Stimulated activated CD4-positive, alpha-beta T cell treated with anti-CD3 and anti-CD28 coated beads, TNF-alpha, amount 100 ng/mL, for 1 hour (primary cell): Measurements from ENCODE around the gene ZDHHC1.
"Not testable (repeated sequence)": the region's sequence is repeated elsewhere in the genome, so short reads cannot be mapped to it uniquely, and the experiment has no call there.

Experiments used
- DNase-seq, 3 donors: peaks; one replicate each; pipeline ENCODE4 v3.0.0-alpha.2; 2020; ENCODE audit warnings: low read depth in 3 of 3, low spot score in 1 of 3

The ZDHHC1 gene

DNA sequence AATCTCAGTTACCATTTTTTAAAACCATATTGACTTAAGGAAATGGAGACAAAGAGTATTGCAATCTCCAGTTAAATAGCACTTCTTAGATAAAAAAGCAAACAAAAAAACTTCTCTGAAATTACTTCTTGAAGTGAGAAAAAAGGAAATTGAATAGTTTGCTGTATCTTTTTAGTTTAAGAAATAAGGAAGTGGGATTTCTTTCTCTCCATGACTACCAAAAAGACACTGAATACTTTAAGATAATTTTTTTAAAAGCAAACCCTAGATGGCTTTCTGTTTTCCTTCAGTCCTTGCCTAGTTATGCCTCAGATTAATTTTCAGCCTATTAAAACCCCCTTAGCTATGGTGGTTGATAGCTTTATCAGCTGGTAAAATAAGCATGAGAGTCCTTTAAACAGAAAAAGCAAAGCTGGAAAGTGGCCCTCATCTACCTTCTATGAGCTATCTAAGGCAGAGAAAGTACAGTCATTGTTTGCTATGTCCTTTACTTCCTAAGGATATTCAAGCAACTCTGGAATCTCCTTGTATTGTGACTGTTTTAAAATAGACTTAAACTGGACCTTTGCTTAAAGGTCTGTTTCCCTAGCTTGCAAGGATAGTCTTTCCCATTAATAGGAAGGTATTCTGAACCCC, 51.6 kb downstream of the ZDHHC1 start:
- no peak for DNase-seq

DNA sequence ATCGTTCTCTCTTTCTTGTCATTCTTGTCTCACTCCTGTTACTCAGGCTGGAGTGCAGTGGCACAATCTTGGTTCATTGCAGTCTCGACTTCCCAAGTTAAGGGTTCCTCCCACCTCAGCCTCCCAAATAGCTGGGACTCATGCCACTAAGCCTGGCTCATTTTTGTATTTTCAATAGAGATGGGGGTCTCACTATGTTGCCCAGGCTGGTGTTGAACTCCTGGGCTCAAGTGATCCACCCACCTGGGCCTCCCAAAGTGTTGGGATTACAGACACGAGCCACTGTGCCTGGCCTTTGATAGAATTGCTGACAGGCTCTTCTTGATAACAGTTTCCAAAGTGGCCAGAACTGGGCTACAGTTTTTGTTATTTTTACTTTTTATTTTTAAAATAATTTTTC, 55.2 kb downstream of the ZDHHC1 start:
- no peak for DNase-seq

DNA sequence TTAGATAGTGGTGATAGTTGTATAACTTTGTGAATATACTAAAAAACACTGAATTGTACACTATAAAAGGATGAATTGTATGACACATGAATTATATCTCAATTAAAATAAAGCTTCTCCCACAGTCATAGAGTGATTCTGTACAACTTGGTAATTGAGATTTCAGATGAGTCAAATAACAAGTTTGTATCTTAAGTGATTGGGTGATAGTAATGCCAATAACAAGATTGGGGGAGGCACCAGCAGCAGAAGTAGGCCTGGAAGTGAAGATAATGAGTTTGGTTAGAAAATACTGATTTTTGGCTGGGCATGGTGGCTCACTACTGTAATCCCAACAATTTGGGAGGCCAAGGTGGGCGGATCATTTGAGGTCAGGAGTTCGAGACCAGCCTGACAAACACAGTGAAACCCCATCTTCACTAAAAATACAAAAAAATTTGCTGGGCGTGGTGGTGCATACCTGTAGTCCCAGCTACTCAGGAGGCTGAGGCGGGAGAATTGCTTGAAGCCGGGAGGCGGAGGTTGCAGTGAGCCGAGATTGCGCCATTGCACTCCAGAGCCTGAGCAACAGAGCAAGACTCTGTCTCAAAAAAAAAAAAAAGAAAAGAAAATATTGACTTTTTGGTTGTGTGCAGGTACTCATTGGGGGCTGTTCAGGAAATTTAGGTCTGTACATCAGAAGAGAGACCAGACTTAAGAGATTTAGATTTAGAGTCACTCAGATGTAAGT, 56.6 kb downstream of the ZDHHC1 start:
- DNase-seq = not testable (repeated sequence)

DNA sequence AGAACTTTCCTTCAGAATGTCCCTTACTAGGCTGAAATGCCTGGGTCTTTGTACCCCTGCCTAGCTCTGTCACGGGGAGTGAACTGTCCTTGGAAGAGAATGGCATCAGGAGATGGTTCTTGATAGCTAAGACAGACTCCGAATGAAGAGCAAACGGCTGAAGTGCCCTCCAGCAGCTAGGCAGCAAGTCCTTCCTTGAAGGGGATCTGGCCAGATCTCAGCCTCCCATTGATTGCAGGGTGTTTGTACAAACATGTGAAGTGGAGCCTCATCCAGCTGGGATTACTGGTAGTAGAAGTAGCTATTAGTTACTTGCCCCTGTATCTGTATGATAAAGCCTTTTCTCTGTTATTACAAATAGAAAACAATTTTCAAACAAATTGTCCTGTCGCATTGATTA, 58.7 kb downstream of the ZDHHC1 start:
- DNase-seq = no peak

DNA sequence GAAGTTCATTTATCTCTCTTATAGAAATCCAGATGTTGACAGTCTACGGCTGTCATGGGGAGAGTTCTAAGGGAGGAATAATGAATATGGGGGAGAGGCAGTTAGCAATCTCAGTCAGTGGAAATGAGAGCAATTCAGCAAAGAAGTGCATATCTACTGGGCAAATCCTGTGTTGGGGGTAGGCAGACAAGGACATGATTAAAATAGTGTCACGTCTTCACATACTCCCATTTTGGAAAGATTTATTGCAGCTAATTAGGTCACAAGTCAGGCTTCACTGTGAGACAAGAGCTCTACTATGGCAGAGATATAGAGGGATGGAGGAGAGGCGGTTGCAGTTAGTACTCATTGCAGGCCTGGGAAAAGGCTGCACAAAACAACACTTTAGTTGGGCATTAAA, 59.9 kb downstream of the ZDHHC1 start:
- no peak for DNase-seq

DNA sequence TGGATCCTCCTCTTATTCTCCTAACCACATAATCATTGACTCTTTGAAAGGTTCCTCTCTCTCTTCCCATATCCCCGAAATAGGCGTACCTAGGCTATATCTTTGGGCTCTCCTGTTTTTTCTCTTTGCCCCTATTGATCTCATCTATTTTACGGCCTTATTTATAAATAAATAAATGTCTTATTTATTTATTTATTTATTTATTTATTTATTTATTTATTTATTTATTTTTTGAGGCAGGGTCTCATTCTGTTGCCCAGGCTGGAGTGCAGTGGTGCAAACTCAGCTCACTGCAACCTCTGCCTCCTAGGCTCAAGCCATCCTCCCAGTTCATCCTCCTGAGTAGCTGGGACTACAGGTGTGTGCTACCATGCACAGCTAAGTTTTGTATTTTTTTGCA, 63.8 kb downstream of the ZDHHC1 start:
- DNase-seq = not testable (repeated sequence)

GRCh38 chr16:67350324-67350723, 66.0 kb downstream of the ZDHHC1 start:
- no peak for DNase-seq

- DNase-seq = no peak
These were observed 67.1 kb downstream of the ZDHHC1 start for GRCh38 chr16:67349172-67349571.

- no peak for DNase-seq
These were observed 69.9 kb downstream of the ZDHHC1 start for GRCh38 chr16:67346341-67346740.

DNA sequence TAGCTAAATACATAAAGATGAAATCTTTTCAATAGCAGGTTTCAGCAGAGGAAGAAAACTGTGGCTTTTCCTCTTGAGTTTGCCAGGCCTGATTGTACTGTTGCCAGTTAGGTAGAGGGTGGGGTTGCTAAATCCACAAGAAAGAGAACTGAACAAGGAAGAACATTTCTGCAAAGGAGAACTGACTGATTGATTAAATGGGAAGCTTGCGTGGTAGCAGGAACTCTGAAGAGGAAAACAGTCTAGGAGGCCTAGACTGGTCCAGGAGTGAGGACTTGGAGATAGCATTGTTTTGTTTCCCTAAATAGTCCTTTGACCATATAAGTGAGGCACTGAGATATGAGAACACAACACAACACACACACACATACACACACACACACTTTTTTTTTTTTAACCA, 70.9 kb downstream of the ZDHHC1 start:
- DNase-seq = no peak
